ENCODE data around the gene PTPN13. TPM values are rescaled to one million over a fixed set of nuclear protein-coding genes. Genes with fewer than 3 reads are reported as not detected.
A peak's percentile ranks its signal among the peaks of the same experiment; 100 is the strongest.

PTPN13 gene
- total RNA-seq, 1 donor from 2014 or later: 41.3 TPM

GRCh38 chr4:86848732-86849619 is 254.9 kb downstream of the PTPN13 start, which contains the start of gene SLC10A6:
Gene SLC10A6, minus strand, starts transcription at chr4:86849384. Its CDS starts 269 bp downstream, at chr4:86849115.
- DNase-seq (ENCODE audit: low read depth) (no peak), FAIRE-seq (no peak)
- Histone ChIP-seq H3K4me3 (ENCODE audit: low read depth, low read length) (no peak within 1 kb of the TSS), H3K36me3 (ENCODE audit: control insufficient read depth, insufficient read depth, low read length) (no peaks in the 10 kb centered on the region), H3K27me3 (ENCODE audit: control insufficient read depth, insufficient read depth, low read length) (no peaks in the 10 kb centered on the region)
- no peak for TF ChIP-seq CTCF (IDR thresholded peaks at IDR 0.05; ENCODE audit: insufficient read depth, low read length, severe bottlenecking)

GRCh38 chr4:86853209-86853608 is 259.1 kb downstream of the PTPN13 start:
- FAIRE-seq (no peak), DNase-seq (ENCODE audit: low read depth) (no peak)
- no peaks in the 10 kb centered on the region for H3K36me3 ChIP-seq (ENCODE audit: control insufficient read depth, insufficient read depth, low read length)
- H3K27me3 ChIP-seq (ENCODE audit: control insufficient read depth, insufficient read depth, low read length): no peaks in the 10 kb centered on the region
- no peak for TF ChIP-seq CTCF (IDR thresholded peaks at IDR 0.05; ENCODE audit: insufficient read depth, low read length, severe bottlenecking)
- no peak overlapping the region for H3K4me3 ChIP-seq (ENCODE audit: low read depth, low read length)

GRCh38 chr4:86855572-86855971 is 261.5 kb downstream of the PTPN13 start:
- TF ChIP-seq CTCF (IDR thresholded peaks at IDR 0.05; ENCODE audit: insufficient read depth, low read length, severe bottlenecking): peak; percentile 19
- H3K27me3 ChIP-seq (ENCODE audit: control insufficient read depth, insufficient read depth, low read length): no peaks in the 10 kb centered on the region
- no peak overlapping the region for H3K4me3 ChIP-seq (ENCODE audit: low read depth, low read length)
- no peaks in the 10 kb centered on the region for H3K36me3 ChIP-seq (ENCODE audit: control insufficient read depth, insufficient read depth, low read length)
- peak; percentile 89 for DNase-seq (ENCODE audit: low read depth)
- no peak for FAIRE-seq

- no peak for TF ChIP-seq CTCF (IDR thresholded peaks at IDR 0.05; ENCODE audit: insufficient read depth, low read length, severe bottlenecking)
- H3K36me3 ChIP-seq (ENCODE audit: control insufficient read depth, insufficient read depth, low read length): no peaks in the 10 kb centered on the region
- FAIRE-seq: no peak
These were observed 262.8 kb downstream of the PTPN13 start for GRCh38 chr4:86856896-86857295.

GRCh38 chr4:86857341-86858052 is 263.4 kb downstream of the PTPN13 start:
- H3K27me3 ChIP-seq (ENCODE audit: control insufficient read depth, insufficient read depth, low read length): no peaks in the 10 kb centered on the region
- TF ChIP-seq CTCF (IDR thresholded peaks at IDR 0.05; ENCODE audit: insufficient read depth, low read length, severe bottlenecking): no peak
- H3K36me3 ChIP-seq (ENCODE audit: control insufficient read depth, insufficient read depth, low read length): no peaks in the 10 kb centered on the region
- DNase-seq (ENCODE audit: low read depth) (peak; percentile 78), FAIRE-seq (no peak)
- H3K4me3 ChIP-seq (ENCODE audit: low read depth, low read length): no peak overlapping the region

More at GRCh38 chr4:86856896-86857295, 262.8 kb downstream of the PTPN13 start:
- Histone ChIP-seq H3K27me3 (ENCODE audit: control insufficient read depth, insufficient read depth, low read length) (no peaks in the 10 kb centered on the region), H3K4me3 (ENCODE audit: low read depth, low read length) (no peak overlapping the region)
- no peak for DNase-seq (ENCODE audit: low read depth)

Other genes with a start within 250 kb of the PTPN13 start
- gene MAPK10, start 234.3 kb upstream of the PTPN13 start, total RNA-seq: 3.4 and 5.4 TPM in 2 replicates

Measured in bronchial epithelial cell (primary cell).